LNCAP (cell line): Measurements from ENCODE around the gene DUSP22.

Experiments used
- TF ChIP-seq, protein P1 (sequence below): fragments of 450-650 bp; IDR thresholded peaks from 2 replicates; pipeline ENCODE4 v1.5.1; 2017; ENCODE audit warnings: mild to moderate bottlenecking

DUSP22 gene

GRCh38 chr6:364609-365540 lies 72.6 kb downstream of the DUSP22 start:
- TF ChIP-seq, protein P1, sequence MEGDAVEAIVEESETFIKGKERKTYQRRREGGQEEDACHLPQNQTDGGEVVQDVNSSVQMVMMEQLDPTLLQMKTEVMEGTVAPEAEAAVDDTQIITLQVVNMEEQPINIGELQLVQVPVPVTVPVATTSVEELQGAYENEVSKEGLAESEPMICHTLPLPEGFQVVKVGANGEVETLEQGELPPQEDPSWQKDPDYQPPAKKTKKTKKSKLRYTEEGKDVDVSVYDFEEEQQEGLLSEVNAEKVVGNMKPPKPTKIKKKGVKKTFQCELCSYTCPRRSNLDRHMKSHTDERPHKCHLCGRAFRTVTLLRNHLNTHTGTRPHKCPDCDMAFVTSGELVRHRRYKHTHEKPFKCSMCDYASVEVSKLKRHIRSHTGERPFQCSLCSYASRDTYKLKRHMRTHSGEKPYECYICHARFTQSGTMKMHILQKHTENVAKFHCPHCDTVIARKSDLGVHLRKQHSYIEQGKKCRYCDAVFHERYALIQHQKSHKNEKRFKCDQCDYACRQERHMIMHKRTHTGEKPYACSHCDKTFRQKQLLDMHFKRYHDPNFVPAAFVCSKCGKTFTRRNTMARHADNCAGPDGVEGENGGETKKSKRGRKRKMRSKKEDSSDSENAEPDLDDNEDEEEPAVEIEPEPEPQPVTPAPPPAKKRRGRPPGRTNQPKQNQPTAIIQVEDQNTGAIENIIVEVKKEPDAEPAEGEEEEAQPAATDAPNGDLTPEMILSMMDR: no peak

DNA sequence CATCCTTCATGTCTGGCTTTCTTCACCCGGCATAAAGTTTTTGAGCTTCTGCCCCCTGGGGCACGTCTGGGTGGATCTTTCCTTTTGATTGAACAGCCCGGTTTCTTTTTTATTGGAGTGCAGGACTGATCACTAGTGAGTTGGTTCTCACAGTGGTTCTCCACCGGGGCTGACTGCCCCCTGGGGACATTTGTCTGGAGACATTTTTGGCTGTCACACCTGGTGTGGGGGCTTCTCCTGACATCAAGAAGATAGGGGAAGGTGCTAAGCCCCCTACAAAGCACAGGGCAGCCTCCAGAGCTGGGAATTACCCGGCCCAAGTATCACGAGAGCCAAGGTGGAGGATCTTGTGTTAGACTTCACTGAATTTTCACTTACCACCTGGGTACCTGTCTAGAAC lies 73.5 kb downstream of the DUSP22 start:
- TF ChIP-seq, protein P1: no peak

DNA sequence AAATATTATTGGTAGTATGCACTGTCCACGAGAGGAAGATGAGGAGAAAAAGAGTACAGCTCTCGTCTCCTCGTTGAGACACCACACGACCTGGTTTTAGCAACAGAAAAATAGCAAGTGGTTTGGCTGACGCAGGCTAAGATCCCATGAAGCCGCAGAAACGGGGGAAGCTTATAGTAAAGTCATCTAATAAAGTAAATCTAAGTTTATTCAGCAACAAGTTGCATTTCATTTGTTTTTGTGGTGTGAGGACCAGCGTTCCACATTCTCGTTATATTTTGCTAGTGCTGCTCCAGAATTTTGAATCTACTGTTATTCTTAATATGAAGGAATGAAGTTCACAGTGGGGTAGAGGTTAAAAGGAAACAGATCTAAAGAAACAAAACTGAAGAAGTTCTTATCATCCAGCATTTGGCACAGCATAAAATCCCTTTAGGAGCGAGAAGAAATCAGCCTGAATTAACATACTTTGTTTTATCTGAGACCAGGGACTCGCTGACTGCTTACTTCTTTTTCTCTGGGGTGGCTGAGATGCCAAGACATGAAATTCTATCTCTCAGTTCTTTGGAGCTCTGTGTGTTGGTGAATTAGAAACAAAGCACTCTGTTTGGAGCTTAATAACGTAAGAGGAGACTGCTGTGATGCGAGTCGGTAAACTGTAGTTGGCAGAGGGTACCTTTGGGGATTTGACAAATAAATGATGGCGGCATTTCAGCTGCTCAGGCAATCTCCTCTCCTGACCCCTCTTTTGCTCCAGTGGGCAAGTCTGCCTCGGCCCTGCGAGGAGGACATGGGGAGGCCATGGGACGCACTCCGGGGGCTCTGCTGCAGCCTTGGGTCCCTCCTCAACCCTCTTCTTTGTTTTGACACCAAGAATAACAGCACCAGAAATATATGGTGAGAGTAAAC lies 74.4 kb downstream of the DUSP22 start:
- TF ChIP-seq, protein P1: no peak

GRCh38 chr6:367298-367794 lies 75.1 kb downstream of the DUSP22 start:
- TF ChIP-seq, protein P1: no peak

GRCh38 chr6:367891-368630 lies 75.8 kb downstream of the DUSP22 start:
- TF ChIP-seq, protein P1: no peak

DNA sequence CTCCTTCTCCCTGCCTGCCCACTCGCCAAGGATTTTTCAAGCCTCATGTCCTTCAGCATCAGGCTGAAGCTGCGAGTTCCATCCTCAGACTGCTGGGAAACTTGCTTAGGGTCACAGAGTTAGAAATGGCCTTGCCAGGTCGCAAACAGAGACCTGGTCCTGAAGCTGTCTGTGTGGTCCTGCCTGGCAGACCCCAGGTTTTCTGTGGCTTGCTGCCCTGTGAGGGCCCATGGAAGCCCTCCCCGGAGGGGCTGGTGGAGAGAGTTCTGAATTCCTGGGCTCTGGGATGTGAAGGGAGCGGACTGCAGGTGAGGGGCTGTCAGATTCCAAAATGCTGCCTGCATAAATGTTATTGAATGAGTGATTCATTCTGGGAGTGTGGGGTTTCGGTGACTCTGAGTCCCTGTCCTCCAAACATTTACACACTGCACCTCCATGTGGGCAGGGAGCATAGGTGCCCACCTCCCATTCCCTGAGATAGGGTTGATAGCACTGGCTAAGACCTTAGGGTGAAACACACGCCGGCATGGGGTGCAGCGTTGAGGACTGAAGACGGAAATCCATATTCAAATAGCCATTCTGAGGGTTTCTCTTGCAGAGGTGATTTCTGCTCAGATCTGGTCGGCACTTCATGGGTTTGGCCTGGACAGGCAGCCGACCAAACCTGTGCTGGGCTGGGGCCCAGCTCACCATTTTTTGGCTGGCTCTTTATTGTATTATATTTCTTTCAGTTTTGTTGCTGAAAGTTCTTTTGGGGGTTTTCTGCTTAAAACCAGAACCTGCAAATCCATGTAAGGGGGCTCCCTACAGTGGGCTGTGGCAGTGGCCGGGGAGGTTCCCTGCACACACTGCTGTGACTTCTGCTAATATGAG lies 77.5 kb downstream of the DUSP22 start:
- TF ChIP-seq, protein P1: no peak
